Measurements from ENCODE around the gene HS3ST1. TPM values are rescaled to one million over a fixed set of nuclear protein-coding genes. Genes with fewer than 3 reads are reported as not detected.
A peak's percentile ranks its signal among the peaks of the same experiment; 100 is the strongest.

HS3ST1 gene
- total RNA-seq = 3.4 to 6.2 TPM (median 5.6 TPM) in 3 replicates

GRCh38 chr4:11428231-11428898, at the start of gene HS3ST1:
TSS of gene HS3ST1 (minus strand) at chr4:11428894. CDS start at chr4:11400005, 28,889 bp downstream.
- DNase-seq (ENCODE audit: low spot score in 2 of 2, unreplicated experiment in 2 of 2) = no peak
- TF ChIP-seq, protein P1, sequence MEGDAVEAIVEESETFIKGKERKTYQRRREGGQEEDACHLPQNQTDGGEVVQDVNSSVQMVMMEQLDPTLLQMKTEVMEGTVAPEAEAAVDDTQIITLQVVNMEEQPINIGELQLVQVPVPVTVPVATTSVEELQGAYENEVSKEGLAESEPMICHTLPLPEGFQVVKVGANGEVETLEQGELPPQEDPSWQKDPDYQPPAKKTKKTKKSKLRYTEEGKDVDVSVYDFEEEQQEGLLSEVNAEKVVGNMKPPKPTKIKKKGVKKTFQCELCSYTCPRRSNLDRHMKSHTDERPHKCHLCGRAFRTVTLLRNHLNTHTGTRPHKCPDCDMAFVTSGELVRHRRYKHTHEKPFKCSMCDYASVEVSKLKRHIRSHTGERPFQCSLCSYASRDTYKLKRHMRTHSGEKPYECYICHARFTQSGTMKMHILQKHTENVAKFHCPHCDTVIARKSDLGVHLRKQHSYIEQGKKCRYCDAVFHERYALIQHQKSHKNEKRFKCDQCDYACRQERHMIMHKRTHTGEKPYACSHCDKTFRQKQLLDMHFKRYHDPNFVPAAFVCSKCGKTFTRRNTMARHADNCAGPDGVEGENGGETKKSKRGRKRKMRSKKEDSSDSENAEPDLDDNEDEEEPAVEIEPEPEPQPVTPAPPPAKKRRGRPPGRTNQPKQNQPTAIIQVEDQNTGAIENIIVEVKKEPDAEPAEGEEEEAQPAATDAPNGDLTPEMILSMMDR (IDR thresholded peaks at IDR 0.05; ENCODE audit: unreplicated experiment) = no peak
- Mint-ChIP-seq H3K36me3 (no peaks in the 10 kb centered on the region), H3K9me3 (no peaks in the 10 kb centered on the region), H3K27me3 (ENCODE audit: low read depth) (peaks cover 32% of the 10 kb centered on the region), H3K4me1 (peaks cover 32% of the 10 kb centered on the region), H3K27ac (peak within 1 kb of the TSS; percentile 34), H3K4me3 (peak within 1 kb of the TSS; percentile 83)

DNA sequence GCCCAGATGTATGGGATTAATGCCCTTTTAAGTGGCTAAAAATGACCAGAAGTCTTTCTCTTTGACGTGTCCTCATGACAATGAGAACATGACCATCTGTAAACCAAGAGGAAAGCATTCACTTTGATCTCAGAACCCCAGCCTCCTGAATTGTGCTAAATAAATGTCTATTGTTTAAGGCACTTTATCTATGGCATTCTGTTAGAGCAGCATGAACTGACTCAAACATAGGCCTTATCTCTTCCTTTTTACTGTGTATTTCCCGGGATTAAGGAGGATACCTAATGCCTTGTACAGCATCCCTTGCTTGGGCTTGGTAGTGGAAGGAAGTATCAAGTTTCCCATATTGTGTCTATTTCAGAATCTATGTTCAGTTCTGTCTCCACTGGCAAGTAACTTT, 47.2 kb upstream of the HS3ST1 start:
- Mint-ChIP-seq H3K9me3 (peaks cover 7% of the 10 kb centered on the region), H3K4me3 (no peak overlapping the region), H3K27me3 (ENCODE audit: low read depth) (no peaks in the 10 kb centered on the region), H3K36me3 (no peaks in the 10 kb centered on the region), H3K27ac (no peak overlapping the region), H3K4me1 (peaks cover 1% of the 10 kb centered on the region)
- TF ChIP-seq, protein P1 (IDR thresholded peaks at IDR 0.05; ENCODE audit: unreplicated experiment) = no peak
- no peak for DNase-seq (ENCODE audit: low spot score in 2 of 2, unreplicated experiment in 2 of 2)

GRCh38 chr4:11474146-11474545, 45.5 kb upstream of the HS3ST1 start:
- TF ChIP-seq, protein P1 (IDR thresholded peaks at IDR 0.05; ENCODE audit: unreplicated experiment) = no peak
- DNase-seq (ENCODE audit: low spot score in 2 of 2, unreplicated experiment in 2 of 2) = no peak
- Mint-ChIP-seq H3K9me3 (peaks cover 3% of the 10 kb centered on the region), H3K27me3 (ENCODE audit: low read depth) (no peaks in the 10 kb centered on the region), H3K4me1 (peaks cover 11% of the 10 kb centered on the region), H3K4me3 (no peak overlapping the region), H3K36me3 (no peaks in the 10 kb centered on the region), H3K27ac (no peak overlapping the region)

DNA sequence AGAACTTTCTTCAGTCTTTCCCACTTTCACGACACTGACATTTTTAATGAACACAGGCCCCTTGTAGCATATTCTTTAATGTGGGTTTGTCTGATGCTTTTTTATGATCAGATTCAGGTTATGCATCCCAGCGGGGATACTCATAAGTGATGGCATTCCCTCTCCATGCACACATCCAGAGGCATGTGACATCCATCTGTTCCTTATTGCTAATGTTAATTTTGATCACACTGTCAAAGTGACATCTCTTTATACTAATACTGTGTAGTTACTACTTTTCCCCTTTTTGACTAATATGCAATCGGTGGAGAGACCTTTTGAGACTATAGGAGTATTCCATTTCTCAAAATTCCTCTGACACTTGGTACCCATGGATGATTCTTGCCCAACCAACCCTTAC, 43.8 kb upstream of the HS3ST1 start:
- no peak for DNase-seq (ENCODE audit: low spot score in 2 of 2, unreplicated experiment in 2 of 2)
- Mint-ChIP-seq H3K4me1 (peaks cover 17% of the 10 kb centered on the region), H3K9me3 (no peaks in the 10 kb centered on the region), H3K4me3 (no peak overlapping the region), H3K27ac (no peak overlapping the region), H3K36me3 (no peaks in the 10 kb centered on the region), H3K27me3 (ENCODE audit: low read depth) (no peaks in the 10 kb centered on the region)
- TF ChIP-seq, protein P1 (IDR thresholded peaks at IDR 0.05; ENCODE audit: unreplicated experiment) = no peak

- DNase-seq (ENCODE audit: low spot score in 2 of 2, unreplicated experiment in 2 of 2) = no peak
- Mint-ChIP-seq H3K9me3 (no peaks in the 10 kb centered on the region), H3K36me3 (no peaks in the 10 kb centered on the region), H3K27me3 (ENCODE audit: low read depth) (no peaks in the 10 kb centered on the region), H3K4me1 (peaks cover 17% of the 10 kb centered on the region), H3K27ac (no peak overlapping the region), H3K4me3 (no peak overlapping the region)
- TF ChIP-seq, protein P1 (IDR thresholded peaks at IDR 0.05; ENCODE audit: unreplicated experiment) = no peak
Measured at GRCh38 chr4:11471618-11472017, 42.9 kb upstream of the HS3ST1 start.
